ENCODE results near the gene RNU6-7.

Gene RNU6-7

DNA sequence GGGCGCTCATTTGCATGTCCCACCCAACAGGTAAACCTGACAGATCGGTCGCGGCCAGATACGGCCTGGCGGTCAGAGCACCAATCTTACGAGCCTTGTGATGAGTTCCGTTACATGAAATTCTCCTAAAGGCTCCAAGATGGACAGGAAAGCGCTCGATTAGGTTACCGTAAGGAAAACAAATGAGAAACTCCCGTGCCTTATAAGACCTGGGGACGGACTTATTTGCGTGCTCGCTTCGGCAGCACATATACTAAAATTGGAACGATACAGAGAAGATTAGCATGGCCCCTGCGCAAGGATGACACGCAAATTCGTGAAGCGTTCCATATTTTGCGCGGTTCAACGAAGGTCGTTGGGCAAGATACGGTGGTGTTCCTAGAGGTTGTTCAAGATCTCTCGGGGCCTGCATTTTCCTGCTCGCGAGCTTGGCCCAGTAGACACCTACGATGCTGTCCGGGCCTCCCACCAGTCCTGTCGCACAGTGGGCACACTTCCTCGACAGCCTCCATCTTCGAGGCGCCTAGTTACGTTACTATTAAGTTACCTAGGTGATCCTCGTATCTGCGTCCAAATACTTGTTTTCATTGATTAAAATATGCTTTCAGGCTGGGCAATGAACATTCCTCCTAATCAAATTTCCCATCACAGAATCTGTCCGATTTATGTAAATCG lies at the start of gene RNU6-7:
TSS of gene RNU6-7 (plus strand) at position 230 of the 675 bp plus-strand sequence.
- peak; percentile 69 for DNase-seq

GRCh38 chr14:32166029-32166428 lies 35.8 kb upstream of the RNU6-7 start:
- DNase-seq = no peak

DNA sequence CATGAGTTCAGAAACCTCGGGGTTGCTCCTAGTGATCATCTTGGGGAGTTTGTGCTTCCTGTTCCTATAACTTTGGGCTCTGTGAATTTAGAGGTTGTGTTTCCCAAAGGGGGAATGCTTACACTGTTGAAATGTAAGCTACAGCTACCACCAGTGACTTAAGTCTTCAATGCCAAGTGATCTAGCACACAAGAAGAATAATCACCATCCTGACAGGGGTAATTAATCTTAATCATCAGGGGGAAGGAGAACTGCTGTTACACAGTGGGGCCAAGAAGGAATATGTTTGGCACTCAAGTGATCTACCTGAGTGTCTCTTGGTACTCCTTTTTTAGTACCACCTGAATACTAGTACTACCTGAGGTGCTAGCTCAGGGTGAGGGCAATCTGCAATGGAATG lies 34.9 kb upstream of the RNU6-7 start:
- DNase-seq = no peak

DNA sequence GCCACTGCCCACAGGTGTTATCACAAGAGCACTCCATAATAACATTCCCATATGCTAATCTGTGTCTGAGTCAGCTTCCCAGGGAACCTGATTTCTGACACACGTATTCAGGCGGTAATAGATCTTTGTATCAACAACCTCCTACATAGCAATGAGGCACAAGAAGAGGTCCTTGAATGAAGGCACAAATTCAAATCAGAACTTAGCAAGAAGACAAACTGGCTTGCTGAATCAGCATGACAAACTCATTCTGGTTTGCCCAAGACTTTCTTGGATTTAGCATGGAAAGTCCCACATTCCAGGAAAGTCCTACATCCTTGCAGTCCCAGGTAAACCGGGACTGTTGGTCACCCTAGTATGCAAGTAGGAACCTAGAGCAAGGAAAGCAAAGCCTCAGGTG lies 33.9 kb upstream of the RNU6-7 start:
- DNase-seq = no peak

DNA sequence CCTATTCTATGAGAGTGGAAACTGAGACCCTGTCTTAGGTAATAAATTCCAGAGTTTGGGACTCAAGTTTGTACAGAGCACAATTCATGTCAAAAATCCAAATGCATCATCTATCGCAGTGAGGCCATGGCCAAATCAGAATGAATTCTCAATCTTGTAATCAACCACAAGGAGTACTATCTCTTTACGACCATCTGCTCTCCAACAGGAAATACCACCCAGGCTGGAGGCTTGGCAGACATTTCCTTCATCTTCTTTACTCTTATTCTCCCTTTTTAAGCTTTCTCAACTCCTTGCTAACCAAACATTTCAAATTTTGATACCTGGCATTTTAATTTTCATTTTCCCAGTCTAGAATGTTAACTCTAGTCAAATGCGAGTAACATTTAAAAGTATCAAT lies 32.7 kb upstream of the RNU6-7 start:
- no peak for DNase-seq

DNA sequence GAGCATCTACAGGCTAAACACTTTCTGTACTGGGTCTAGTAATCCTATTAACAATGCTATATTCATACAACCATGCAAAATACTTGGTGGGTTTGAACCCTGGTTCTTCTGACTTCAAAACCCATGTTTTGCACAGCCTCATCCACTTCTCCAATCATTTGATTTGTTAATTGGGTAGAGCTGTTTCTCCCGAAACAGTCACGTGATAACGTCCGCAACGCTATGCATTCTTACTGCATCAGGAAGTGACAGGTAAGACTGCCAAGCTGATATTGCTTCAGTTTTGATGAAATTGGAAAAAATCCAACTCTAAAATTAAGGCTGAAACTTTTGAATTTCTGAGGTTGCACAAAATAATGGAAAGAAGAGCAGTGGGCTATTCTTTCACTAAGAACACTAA lies 30.4 kb upstream of the RNU6-7 start:
- DNase-seq = no peak

GRCh38 chr14:32183151-32184058 lies 18.4 kb upstream of the RNU6-7 start:
- DNase-seq = no peak

GRCh38 chr14:32185097-32185496 lies 16.7 kb upstream of the RNU6-7 start:
- DNase-seq = no peak

- DNase-seq = no peak
These were observed 15.6 kb upstream of the RNU6-7 start for GRCh38 chr14:32186248-32186647.

DNA sequence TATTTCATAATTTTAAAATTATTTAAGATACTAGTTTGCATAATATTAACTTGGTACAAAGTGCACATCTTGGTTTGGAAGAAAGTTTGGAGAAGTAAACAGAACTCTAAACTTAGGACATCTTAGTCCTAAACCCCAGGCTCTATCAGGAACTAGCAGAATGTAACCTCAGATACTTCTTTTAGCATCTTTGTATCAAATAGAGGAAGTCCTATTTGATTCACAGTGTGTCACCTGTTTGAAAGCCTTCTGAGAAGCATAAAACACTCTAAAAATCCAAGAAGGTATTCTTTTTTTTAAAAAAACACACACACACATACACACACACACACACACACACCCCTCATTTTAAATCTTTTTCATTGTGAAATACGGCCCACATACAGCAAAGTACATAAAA lies 12.0 kb upstream of the RNU6-7 start:
- DNase-seq = no peak

DNA sequence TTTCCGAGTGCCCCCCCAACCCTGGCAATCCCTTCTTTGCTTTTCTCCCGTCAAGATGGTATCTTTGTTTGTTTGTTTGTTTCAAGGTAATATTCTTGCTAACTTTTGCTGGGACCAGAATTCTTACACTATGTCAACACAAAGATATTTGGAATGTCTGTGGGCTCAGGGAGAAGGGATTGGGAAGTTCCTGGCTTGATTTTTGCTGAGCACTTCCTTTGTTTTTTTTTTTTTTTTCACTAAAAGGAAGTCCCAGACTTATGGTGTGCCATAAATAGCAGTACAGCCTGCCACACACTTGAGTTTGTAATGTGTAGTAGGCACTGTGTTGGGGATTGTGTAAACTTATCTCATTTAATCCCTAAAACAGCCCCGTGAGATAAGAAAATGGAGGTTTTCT lies 11.2 kb upstream of the RNU6-7 start:
- no peak for DNase-seq

- DNase-seq = no peak
These were observed 9.0 kb upstream of the RNU6-7 start for GRCh38 chr14:32192712-32193373.

DNA sequence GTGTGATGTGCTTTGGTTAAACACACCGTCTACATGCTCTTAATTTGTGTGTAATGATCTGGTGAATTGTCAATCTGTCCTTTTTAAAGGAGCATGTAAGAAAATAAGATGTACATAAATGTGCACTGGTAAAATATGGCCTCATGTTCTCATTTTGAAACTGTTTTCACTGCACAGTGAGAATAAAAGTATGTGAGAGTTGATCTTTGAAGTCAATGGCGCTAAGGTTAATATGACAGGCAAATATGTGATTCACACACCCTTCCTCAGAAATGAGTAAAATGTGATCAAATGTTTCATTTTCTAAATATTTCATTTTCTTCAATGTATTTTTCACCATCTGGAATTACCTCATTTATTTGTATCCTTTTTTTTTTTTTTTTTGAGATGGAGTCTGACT lies 8.3 kb upstream of the RNU6-7 start:
- DNase-seq = no peak

GRCh38 chr14:32195636-32196035 lies 6.2 kb upstream of the RNU6-7 start:
- DNase-seq = no peak

DNA sequence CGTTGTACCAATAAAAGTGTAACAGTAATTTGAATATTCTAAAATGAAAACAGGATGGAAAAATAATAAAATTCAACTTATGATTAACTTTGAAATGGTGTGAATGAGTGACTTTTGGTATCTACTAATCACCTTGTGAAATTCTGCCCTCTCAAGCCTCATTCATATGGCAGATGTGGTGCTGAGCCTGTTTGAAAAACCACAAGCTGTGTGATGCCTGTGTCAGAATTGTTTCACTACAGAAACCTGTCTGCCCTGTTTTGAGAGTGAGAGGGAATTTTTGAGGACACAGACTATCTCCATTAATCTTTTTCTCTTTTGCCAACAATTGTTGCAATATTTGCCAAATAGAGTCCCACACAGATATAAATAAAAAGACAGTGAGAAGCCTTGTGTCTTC lies 3.9 kb upstream of the RNU6-7 start:
- no peak for DNase-seq

GRCh38 chr14:32200368-32201192 lies 1.3 kb upstream of the RNU6-7 start:
- no peak for DNase-seq

DNA sequence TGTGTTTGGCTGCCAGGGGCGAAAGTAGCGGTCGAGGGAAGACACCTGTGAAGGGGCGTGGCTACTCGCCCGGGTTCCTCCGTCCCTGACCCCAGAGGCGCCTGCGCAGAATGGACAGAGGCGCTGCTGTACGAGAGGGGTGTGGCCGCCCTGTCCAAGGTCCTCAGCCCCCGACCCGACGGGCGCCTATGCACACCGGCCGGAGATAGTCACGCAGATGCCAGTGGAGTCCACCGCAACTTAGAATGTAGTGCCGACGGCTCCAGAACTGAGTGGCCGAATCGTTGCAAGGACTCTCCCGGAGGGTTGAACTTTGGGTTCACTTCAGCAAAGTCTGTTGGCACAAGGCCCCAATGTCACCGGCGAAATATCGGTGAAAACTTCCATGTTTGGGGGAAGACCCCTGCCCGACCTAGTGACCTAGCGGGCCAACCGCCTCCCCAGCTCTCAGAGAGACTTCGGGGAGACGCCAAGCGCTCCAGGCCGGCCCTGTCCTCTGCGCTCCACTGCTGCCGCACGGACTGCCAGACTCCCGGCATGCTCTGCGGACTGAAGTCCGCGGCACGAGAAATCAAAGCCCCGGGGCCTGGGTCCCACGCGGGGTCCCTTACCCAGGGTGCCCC lies 541 bp upstream of the RNU6-7 start:
- peak; percentile 80 for DNase-seq

- peak; percentile 26 for DNase-seq
These were observed 699 bp downstream of the RNU6-7 start for GRCh38 chr14:32202491-32202997.

DNA sequence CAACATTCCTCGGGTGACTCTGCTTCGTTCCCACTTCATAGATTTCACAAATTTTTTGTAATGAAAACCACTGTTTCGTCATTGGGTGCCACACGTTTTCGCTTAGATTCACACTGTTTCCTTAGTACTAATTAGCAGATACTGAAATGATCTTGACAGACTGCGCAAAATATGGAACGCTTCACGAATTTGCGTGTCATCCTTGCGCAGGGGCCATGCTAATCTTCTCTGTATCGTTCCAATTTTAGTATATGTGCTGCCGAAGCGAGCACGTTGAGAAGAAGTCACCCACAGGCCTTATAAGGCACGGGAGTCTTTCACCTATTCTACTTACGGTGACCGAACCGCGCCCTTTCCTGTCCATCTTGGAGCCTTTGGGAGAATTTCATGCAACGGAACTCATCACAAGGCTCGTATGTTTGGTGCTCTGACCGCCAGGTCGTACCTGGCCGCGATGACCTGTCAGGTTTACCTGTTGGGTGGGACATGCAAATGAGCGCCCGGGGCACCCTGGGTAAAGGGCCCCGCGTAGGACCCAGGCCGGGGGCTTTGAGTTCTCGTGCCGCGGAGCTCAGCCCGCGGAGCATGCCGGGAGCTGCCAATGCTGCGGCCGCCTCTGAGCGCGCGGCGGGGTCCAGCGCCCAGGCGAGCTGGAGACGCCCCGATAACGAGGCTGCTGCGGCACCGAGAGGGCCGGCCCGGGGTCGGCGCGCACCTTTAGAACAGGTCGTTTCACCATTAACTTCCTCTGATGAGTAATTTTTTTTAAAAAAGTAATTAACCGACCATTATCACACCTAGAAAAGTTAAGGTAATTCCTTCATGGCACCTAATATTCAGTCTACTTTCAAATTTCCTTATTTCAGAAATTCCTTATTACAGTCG lies 1.4 kb downstream of the RNU6-7 start, which contains the start of gene RNU6-8:
TSS of gene RNU6-8 (minus strand) at position 272 of the 885 bp plus-strand sequence.
- peak; percentile 90 for DNase-seq

GRCh38 chr14:32203928-32204357 lies 2.1 kb downstream of the RNU6-7 start:
- peak; percentile 23 for DNase-seq

DNA sequence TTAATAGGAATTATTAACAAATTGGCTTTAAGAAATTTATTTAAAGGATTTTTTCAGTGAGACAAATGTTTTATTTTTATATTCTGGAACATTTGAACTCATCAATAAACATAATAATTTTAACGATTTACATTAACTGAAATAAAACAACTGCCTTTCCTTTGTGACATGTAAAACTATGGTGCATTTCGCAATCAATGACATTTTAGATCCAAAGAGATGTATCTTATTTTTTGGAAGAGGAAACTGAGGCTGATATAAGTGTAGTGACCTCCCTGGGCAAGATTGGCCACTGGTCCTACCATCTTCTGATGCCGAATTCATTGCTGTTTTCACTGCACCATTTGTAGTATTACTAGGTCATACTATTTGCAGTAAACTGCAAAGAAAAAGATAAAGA lies 3.7 kb downstream of the RNU6-7 start:
- DNase-seq = no peak

All from CD4-positive, alpha-beta T cell treated with Interleukin-10 for 1 hour (primary cell).